Measurements from ENCODE around the gene FLCN.

GRCh38 chr17:17243163-17243562 is 6.2 kb upstream of the FLCN start:
- TF ChIP-seq ZNF274 (CRISPR knock-in tag; IDR thresholded peaks at IDR 0.05), result no peak
- TF ChIP-seq CEBPZ (IDR thresholded peaks at IDR 0.05; ENCODE audit: low read length), result no peak
- no peak for TF ChIP-seq HCFC1 (IDR thresholded peaks at IDR 0.05; ENCODE audit: low read depth, low read length)
- no peak for TF ChIP-seq RNF219 (CRISPR knock-in tag; IDR thresholded peaks at IDR 0.05)
- TF ChIP-seq FOXC1 (CRISPR knock-in tag; IDR thresholded peaks at IDR 0.05; ENCODE audit: borderline replicate concordance), result no peak
- TF ChIP-seq POLR2AphosphoS5 (IDR thresholded peaks at IDR 0.05; ENCODE audit: low read depth, low read length), result no peak
- no peak for TF ChIP-seq ELF4 (CRISPR knock-in tag; IDR thresholded peaks at IDR 0.05; ENCODE audit: borderline replicate concordance)
- no peak for TF ChIP-seq ZNF780A (CRISPR knock-in tag; IDR thresholded peaks at IDR 0.05)
- no peak for TF ChIP-seq KAT8 (CRISPR knock-in tag; IDR thresholded peaks at IDR 0.05)
- TF ChIP-seq NFIC (IDR thresholded peaks at IDR 0.05; ENCODE audit: low read length), result no peak
- no peak for TF ChIP-seq ZFP91 (CRISPR knock-in tag; IDR thresholded peaks at IDR 0.05; ENCODE audit: borderline replicate concordance)
- TF ChIP-seq ZFP36L1 (CRISPR knock-in tag; IDR thresholded peaks at IDR 0.05), result no peak
